ENCODE measurements around the gene MAD1L1.

DNA sequence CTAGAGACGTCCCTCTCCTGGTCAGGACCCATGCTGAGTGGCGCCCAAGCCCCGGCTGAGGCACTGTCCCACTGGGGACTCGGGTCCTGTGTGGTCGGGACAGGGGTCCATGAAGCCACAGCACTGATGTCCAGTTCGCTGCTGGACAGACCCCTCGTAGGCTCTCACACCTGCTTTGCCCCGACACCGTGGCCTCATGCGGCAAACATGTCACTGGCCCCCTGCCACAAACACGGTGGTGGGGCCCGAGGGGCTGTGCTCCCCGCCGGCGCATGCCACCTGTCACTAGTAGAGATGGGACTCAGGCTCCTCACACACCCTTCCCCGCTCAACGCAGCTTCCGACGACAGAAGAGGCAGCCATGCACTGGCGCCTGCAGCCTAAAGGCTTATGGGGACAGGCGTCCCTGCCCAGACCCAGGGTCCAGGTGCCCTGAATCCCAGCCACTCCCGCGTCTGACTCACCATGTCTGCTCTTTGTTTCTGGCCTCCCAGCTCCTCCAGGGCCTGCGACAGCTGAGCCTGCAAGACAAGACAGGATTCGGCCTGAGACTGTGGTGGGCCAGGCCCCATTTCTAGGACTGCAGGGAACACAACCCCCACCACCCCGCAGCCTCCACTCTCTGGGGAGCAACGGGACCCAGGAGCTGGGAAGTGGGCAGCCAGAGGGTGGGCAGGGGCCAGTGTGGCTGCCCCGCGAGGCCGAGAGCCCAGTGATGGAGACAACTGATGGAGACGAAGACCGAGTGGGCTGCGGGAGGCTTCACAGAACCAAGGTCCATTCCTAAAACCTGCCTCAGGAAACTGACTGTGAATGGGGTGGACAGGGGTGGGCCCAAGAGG lies 230.9 kb downstream of the MAD1L1 start:
- TF ChIP-seq, protein P1, sequence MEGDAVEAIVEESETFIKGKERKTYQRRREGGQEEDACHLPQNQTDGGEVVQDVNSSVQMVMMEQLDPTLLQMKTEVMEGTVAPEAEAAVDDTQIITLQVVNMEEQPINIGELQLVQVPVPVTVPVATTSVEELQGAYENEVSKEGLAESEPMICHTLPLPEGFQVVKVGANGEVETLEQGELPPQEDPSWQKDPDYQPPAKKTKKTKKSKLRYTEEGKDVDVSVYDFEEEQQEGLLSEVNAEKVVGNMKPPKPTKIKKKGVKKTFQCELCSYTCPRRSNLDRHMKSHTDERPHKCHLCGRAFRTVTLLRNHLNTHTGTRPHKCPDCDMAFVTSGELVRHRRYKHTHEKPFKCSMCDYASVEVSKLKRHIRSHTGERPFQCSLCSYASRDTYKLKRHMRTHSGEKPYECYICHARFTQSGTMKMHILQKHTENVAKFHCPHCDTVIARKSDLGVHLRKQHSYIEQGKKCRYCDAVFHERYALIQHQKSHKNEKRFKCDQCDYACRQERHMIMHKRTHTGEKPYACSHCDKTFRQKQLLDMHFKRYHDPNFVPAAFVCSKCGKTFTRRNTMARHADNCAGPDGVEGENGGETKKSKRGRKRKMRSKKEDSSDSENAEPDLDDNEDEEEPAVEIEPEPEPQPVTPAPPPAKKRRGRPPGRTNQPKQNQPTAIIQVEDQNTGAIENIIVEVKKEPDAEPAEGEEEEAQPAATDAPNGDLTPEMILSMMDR (conservative IDR thresholded peaks at IDR 0.05; ENCODE audit: low read depth, low read length), result no peak
- no peak for TF ChIP-seq EZH2 (IDR thresholded peaks at IDR 0.05; ENCODE audit: borderline replicate concordance, low read depth, low read length, poor library complexity, severe bottlenecking)
